ENCODE data around the gene CASK. TPM values are rescaled to one million over a fixed set of nuclear protein-coding genes. Genes with fewer than 3 reads are reported as not detected.

Gene CASK
- total RNA-seq (2022; extraction: Qiagen RNA extraction; ENCODE audit: low read depth): 19.6 to 27.7 TPM (median 24.3 TPM) in 5 replicates

GRCh38 chrX:41923211-41923977 is at the start of gene CASK:
CASK (minus strand) TSS chrX:41923554; CDS start chrX:41922988, 566 bp downstream.

GRCh38 chrX:41723826-41724225 is 199.5 kb downstream of the CASK start, which contains the start of gene GPR82:
GPR82 (plus strand) TSS chrX:41724181; CDS start chrX:41727027, 2,846 bp downstream.

GRCh38 chrX:41688835-41689234 is 234.5 kb downstream of the CASK start, which contains the start of gene GPR34:
GPR34 (plus strand) TSS chrX:41688973; CDS start chrX:41695634, 6,661 bp downstream.

Other genes with a start within 250 kb of the CASK start
- 0.07 to 0.11 TPM in 2 of 5 replicates, not detected in the others for gene GPR34, start 234.6 kb downstream of the CASK start, total RNA-seq (2022; extraction: Qiagen RNA extraction; ENCODE audit: low read depth)
- gene GPR82, start 199.4 kb downstream of the CASK start, total RNA-seq (2022; extraction: Qiagen RNA extraction; ENCODE audit: low read depth): not detected in 5 replicates